ENCODE results near the gene SLC48A1.

The SLC48A1 gene

DNA sequence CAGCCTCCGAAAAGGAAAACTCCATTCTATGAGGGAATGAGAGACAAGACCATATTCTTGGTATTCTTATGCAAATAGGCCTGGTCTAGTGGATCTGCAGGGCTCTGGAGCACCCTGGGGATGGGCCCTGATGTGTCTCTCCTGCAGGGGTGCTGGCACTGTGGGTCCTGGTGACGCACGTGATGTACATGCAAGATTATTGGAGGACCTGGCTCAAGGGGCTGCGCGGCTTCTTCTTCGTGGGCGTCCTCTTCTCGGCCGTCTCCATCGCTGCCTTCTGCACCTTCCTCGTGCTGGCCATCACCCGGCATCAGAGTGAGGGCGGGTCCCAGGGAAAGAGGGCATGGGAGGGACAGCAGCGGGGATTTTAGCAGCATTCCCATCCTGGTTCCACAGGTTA is 5.8 kb downstream of the SLC48A1 start:
- no peak for DNase-seq

DNA sequence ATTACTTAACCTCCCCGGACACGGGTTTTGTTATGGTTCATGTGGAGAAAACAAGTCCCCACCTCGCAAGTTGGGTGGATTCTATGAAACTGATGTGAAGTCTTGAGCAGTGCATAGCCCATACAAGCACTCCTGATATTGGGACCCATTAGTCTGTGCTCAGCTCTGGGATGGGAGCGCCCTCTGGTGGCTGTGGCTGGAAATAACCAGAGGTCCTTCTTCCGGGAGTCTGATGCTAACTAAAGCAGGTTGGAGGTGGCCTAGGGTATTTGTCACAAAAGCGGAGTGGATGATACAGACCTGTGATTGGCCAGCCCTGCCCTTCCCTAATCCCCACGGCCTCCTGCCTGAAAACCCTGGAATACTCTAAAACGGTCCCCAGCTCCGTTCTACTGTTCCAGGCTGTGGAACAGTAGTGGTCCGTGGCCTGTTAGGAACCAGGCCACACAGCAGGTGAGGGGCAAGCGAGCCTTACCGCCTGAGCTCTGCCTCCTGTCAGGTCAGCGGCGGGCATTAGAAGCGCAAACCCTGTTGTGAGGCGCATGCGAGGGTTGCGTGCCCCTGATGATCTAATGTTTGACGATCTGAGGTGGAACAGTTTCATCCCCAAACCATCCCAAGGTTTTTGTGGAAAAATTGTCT is 6.4 kb downstream of the SLC48A1 start:
- DNase-seq: peak; percentile 91

DNA sequence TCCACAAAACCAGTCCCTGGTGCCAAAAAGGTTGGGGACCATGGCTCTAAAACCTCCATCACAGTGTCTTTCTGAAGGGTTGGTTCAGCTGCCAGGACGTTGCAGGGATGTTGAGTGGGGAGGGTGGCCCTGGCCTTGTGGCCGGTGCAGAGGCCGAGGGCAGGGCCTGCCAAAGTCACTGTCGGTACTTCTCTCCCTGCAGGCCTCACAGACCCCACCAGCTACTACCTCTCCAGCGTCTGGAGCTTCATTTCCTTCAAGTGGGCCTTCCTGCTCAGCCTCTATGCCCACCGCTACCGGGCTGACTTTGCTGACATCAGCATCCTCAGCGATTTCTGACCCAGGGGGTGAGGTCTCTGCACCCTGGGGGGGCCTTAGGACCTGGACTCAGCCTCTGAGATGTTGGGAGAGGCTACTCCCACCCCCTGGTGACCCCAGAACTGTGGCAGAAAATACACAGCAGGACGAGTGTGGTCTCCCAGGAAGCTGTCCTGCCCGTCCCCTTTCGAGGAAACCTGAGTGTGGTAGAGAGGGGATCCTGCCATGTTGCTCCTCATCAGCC is 7.0 kb downstream of the SLC48A1 start:
- no peak for DNase-seq

GRCh38 chr12:47781479-47782371 is 8.7 kb downstream of the SLC48A1 start:
- DNase-seq: no peak

DNA sequence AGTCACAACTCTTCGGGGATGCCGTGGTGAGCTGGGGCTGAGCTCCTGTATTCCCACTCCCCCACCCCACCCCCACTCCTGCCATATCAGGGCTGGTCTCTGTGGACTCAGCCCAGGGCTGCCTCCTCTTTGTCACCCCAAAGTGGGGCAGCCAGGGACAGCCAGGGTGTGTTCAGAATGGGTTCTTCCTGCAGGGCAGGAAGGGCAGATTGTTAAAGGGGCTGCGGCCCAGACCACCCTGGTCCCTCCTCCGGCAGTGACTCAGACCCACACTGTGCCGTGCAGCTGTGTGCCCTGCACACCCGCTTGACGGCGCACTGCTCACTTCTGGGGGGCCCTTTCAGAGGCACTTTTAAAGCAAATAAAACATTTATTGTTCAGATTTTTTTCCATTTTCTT is 9.3 kb downstream of the SLC48A1 start:
- DNase-seq: no peak

GRCh38 chr12:47783024-47783755 is 10.2 kb downstream of the SLC48A1 start:
- DNase-seq: no peak

DNA sequence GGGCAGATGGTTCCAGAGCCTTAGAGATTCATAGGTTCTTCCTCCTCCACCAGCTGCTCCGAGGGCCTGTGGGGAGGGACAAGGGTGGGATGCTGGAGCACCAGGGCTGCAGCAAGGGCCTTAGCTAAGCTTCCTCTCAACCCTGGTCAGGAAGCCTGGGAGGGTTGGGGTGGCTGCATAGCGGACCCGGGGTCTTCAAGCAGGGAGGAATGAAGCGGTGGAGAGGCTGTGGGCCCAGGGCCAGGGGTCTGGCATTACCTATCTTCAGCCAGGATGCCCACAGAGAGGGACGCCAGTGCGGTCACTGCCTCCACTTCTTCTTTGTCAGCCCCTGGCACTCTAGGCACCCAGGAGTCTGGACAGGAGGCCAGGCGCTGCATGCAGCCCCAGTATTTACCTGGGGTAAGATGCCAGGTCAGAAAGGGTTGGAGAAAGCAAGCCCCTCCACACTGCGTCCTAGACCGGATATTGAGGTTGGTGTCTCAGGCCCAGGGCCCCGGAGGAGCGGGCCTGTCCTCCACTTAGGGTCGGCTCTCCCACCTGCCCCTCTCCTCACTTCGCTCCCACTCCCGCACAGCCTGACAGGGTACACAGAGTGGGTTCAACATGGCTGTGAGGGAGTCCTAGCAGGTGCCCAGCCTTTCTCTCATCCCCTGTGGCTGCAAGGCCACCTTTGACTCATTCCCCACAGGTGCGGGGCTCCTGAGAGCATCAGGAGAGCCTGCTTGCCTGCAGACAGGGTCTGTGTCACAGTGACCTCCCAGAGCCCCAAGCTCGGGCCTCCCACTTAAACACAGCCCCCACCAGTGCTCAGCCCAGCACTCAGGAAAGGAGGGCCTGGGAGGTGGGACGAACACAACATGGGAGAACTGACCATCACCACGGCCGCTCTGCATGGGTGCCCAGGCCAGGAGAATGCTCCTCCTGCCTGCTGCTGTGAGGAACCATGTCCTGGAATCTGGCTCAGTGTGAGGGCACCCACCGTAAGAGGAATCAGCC is 11.1 kb downstream of the SLC48A1 start:
- no peak for DNase-seq

- no peak for DNase-seq
These were observed 12.2 kb downstream of the SLC48A1 start for GRCh38 chr12:47785036-47785886.

GRCh38 chr12:47785887-47786661 is 13.0 kb downstream of the SLC48A1 start:
- DNase-seq: no peak

DNA sequence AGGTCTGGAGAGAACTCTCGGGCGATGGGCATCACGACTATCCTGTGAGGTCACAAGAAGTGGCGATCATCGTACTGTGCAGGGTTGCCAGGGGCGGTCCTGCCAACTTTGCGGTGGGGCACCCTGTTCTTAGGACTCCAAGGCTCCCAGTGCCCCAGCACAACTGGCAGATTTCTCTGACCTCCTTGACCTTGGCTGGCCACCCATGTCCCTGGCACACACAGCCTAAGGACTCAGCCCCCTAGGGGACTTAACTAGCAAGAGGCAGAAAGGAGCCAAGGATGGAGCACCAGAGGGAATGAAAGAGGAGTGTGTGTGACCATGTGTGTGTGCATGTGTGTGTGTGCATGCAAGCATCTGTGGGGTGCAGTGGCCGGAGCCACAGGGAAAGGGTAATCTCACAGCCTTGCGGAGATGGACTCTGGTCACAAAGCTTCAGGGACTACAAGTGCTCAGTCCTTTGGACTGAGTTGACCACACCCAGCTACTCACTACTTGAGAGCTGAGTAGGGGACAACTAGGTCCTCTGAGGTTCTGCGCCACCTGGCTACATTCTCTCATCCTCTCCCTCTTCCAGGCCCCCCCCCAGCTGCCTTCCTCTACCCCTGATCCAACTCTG is 13.7 kb downstream of the SLC48A1 start:
- no peak for DNase-seq

GRCh38 chr12:47787596-47788319 is 14.7 kb downstream of the SLC48A1 start:
- no peak for DNase-seq

- DNase-seq: no peak
These were observed 16.1 kb downstream of the SLC48A1 start for GRCh38 chr12:47789141-47789540.

DNA sequence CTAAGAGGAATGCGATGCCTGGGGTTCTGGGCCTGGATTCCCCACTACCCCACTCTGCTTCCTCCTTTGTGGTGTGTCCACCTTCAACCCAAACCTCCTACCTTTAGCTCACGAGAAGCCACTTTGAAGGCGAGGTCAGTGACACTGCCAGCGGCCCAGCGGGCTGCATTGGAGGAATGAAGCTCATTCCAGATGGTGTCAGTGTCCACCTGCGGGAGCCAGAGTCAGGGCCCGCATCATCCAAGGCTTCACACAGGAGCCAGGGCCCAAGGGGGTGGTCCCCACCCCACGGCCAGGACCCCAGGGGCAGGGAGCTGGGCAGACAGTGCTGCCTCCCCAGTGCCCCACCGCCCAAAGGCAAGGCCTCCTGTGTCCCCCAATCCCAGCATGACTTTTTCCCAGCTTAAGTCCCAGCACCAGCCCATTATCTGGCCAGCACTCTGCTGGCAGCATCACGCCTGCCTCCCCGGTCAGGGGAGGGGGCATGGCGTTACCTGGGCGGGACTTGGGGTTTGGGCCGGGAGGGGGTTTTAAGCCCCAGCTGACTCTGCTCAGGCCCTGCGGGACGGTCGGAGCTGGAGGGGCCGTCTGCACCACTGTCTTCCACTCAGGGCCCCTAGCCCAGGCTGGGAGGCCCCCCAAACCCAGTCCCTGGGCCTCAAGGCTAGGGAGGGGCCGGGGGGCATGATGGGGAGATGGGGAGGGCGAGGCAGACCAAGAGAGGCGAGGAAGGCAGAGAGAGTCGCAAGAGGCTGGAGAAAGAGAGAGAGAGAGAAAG is 16.9 kb downstream of the SLC48A1 start:
- DNase-seq: no peak

DNA sequence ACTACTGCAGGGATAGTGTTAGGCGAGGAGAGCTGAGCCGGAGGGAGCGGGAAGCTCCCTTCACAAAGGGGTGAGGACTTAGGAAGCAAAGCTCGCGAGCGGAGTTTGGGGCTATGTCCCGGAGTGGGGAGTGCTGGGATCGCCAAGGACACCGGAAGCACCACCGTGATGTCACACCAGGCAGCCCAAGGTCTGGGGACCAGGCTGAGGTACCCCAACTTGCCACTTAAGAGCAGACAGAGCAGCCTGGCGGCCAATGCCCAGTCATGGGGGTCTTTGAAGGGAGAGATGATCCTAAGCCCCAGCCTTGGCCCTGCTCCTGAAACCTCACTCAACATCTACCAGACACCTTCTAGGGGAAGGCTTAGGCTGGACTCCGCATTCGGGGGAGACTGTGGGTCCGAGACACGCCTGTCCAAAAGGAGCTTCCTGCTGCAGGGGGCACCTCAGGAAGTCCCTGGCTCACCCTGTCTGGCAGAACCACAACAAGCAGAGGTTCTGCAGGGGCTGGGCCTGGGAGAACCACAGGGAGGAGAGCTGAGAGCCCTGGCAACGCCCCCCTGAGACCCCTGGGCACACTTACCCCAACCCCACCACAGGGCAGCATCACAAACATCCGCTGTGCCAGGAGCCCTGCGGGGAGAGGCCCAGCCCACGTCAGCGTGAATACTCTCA is 17.8 kb downstream of the SLC48A1 start:
- DNase-seq: no peak

- no peak for DNase-seq
These were observed 18.3 kb downstream of the SLC48A1 start for GRCh38 chr12:47791351-47791746.

GRCh38 chr12:47791874-47792273 is 18.8 kb downstream of the SLC48A1 start:
- no peak for DNase-seq

DNA sequence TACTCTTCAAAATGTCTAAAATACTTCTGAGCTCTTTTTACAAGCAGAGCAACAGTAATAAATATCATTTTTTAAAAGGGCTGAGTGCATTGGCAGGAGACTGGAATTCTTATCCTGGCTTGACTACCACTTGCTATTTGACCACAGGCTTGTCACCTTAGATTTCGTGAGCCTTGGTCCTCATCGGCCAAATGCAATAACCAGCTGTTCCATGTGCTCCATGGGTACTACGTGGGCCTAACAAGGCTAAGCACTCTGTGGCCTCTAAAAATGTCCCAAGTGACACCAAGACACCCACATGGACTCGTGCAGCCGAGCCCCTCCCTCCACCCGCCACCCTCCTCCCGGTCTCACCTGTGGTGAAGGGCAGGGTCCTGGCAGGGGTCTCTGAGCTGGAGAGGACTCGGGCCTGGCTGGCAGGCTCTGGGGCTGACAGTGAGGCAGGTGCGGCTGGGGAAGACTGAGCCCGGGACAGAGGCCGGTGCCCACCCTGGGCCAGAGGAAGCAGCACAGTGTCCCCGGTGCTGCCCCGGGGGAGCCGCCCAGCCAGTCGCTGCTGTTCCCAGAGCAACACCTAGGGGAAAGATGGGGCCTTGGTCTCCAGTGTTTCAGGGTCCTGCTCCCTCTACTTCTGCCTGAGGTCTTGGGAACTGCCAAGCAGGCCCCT is 20.1 kb downstream of the SLC48A1 start:
- no peak for DNase-seq

Measured in CD4-positive, alpha-beta T cell treated with Interleukin-12 subunit alpha and Interleukin-12 subunit beta, for 1 hour (primary cell).